ENCODE results near the gene RAB27B. TPM values are rescaled to one million over a fixed set of nuclear protein-coding genes. Genes with fewer than 3 reads are reported as not detected.

Gene RAB27B
- total RNA-seq, 1 donor from 2014 or later = 5.0 TPM

DNA sequence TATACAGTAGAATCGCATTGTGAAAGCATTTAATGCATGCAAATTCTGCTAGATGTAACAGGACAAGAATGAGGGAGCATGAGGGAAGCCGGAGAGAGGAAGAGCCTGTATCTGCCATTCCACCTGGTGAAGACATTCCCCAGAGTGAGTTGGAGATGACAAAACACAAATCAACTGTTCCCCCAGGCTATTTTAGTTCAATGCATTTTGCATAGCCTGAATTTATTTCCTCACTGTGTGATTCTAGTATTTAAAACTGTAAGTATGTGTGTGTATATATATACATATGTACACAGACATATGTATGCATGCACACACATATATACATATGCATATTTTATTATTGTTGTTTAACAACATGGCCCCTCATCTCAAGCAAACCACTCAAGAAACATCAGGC, 76.3 kb downstream of the RAB27B start:
- Histone ChIP-seq H2AFZ (replicated peaks) (peak overlapping the region; percentile 13), H3K4me1 (no peaks in the 10 kb centered on the region), H3K4me2 (no peak overlapping the region), H3K27ac (no peak overlapping the region), H3K9ac (no peak overlapping the region), H3K36me3 (no peaks in the 10 kb centered on the region), H3K4me3 (no peak overlapping the region), H3K79me2 (ENCODE audit: low read depth) (no peaks in the 10 kb centered on the region), H3K27me3 (no peaks in the 10 kb centered on the region), H4K20me1 (ENCODE audit: low read depth) (no peaks in the 10 kb centered on the region), H3F3A (ENCODE audit: low read depth) (no peaks in the 10 kb centered on the region), H3K9me3 (ENCODE audit: low read depth) (no peaks in the 10 kb centered on the region)
- Mint-ChIP-seq H3K36me3 (no peaks in the 10 kb centered on the region), H3K27ac (no peak overlapping the region), H3K27me3 (ENCODE audit: insufficient read depth, low read depth) (no peaks in the 10 kb centered on the region), H3K9me3 (peaks cover 6% of the 10 kb centered on the region), H3K4me1 (peaks cover 6% of the 10 kb centered on the region), H3K4me3 (no peak overlapping the region)
- no peak for DNase-seq (ENCODE audit: low spot score)
- TF ChIP-seq EZH2 (IDR thresholded peaks at IDR 0.05) (no peak), EZH2phosphoT487 (IDR thresholded peaks at IDR 0.05) (no peak)
- TF ChIP-seq, protein P1, sequence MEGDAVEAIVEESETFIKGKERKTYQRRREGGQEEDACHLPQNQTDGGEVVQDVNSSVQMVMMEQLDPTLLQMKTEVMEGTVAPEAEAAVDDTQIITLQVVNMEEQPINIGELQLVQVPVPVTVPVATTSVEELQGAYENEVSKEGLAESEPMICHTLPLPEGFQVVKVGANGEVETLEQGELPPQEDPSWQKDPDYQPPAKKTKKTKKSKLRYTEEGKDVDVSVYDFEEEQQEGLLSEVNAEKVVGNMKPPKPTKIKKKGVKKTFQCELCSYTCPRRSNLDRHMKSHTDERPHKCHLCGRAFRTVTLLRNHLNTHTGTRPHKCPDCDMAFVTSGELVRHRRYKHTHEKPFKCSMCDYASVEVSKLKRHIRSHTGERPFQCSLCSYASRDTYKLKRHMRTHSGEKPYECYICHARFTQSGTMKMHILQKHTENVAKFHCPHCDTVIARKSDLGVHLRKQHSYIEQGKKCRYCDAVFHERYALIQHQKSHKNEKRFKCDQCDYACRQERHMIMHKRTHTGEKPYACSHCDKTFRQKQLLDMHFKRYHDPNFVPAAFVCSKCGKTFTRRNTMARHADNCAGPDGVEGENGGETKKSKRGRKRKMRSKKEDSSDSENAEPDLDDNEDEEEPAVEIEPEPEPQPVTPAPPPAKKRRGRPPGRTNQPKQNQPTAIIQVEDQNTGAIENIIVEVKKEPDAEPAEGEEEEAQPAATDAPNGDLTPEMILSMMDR (IDR thresholded peaks at IDR 0.05) = no peak

DNA sequence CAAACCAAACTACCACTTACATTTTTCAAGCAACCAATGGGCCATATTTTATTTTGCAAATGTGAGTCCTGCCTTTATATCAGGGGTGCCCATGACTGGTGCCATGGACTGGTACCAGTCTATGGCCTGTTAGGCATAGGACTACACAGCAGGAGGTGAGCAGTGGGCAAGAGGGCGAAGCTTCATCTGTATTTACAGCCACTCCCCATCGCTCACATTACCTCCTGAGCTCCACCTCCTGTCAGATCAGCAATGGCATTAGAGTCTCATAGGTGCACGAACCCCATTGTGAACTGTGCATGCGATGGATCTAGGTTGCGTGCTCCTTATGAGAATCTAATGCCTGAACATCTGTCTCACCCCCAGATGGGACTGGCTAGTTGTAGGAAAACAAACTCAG, 77.4 kb downstream of the RAB27B start:
- Histone ChIP-seq H4K20me1 (ENCODE audit: low read depth) (no peaks in the 10 kb centered on the region), H2AFZ (replicated peaks) (no peak overlapping the region), H3K9me3 (ENCODE audit: low read depth) (no peaks in the 10 kb centered on the region), H3K27ac (no peak overlapping the region), H3K79me2 (ENCODE audit: low read depth) (no peaks in the 10 kb centered on the region), H3K36me3 (no peaks in the 10 kb centered on the region), H3F3A (ENCODE audit: low read depth) (no peaks in the 10 kb centered on the region), H3K4me2 (no peak overlapping the region), H3K27me3 (no peaks in the 10 kb centered on the region), H3K4me1 (no peaks in the 10 kb centered on the region), H3K9ac (no peak overlapping the region), H3K4me3 (no peak overlapping the region)
- DNase-seq (ENCODE audit: low spot score) = no peak
- Mint-ChIP-seq H3K36me3 (no peaks in the 10 kb centered on the region), H3K27me3 (ENCODE audit: insufficient read depth, low read depth) (no peaks in the 10 kb centered on the region), H3K27ac (no peak overlapping the region), H3K4me3 (no peak overlapping the region), H3K9me3 (peaks cover 6% of the 10 kb centered on the region), H3K4me1 (peaks cover 6% of the 10 kb centered on the region)
- TF ChIP-seq, protein P1 (IDR thresholded peaks at IDR 0.05) = no peak
- TF ChIP-seq EZH2 (IDR thresholded peaks at IDR 0.05) (no peak), EZH2phosphoT487 (IDR thresholded peaks at IDR 0.05) (no peak)

DNA sequence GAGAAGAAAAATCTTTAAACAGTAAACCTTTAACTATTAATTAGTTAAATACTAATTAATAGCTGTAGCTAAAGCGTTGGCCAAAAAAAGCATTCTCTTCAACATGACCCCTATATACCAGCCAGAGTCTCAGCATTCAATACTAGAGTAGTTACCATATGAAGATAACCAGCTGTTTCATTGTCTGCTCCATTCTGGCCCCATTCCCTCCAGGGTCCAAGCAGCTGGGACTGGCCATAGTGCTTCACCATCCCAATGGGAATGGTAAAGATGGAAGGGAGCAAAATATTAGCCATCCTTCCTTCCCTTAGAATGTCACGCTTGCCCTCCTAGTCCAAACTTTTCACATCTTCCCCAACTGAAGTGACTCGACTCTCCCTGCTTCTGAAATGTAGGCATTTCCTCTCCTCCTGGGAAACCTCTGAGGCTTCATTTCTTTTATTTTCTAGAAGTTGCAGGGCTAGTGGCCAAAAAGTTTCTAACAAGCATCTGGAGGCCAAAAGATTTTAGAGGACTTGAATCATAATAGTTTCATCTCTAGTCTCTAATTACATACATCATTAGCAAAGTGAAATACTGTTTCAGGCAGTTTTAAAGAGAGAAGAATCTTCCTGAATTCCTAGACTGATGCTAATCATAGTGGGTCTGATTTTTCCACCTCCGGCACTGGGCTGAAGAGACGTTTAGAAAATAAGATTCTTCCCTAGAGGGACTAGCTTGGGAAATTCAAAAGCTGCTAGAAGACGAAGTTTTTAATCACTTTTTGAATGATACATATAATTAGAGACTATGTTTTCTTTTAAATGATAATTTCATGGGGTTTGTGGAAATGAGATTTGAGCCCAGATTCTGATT, 78.3 kb downstream of the RAB27B start:
- H3K4me2 ChIP-seq = no peak overlapping the region
- TF ChIP-seq EZH2 (IDR thresholded peaks at IDR 0.05) = no peak
- TF ChIP-seq, protein P1 (IDR thresholded peaks at IDR 0.05) = no peak
- TF ChIP-seq EZH2phosphoT487 (IDR thresholded peaks at IDR 0.05) = no peak
- H3K36me3 ChIP-seq = no peaks in the 10 kb centered on the region
- Mint-ChIP-seq H3K4me1 (peaks cover 6% of the 10 kb centered on the region), H3K27ac (no peak overlapping the region), H3K27me3 (ENCODE audit: insufficient read depth, low read depth) (no peaks in the 10 kb centered on the region), H3K4me3 (no peak overlapping the region), H3K36me3 (no peaks in the 10 kb centered on the region), H3K9me3 (peaks cover 8% of the 10 kb centered on the region)
- H2AFZ ChIP-seq (replicated peaks) = no peak overlapping the region
- no peaks in the 10 kb centered on the region for H3K4me1 ChIP-seq
- no peak overlapping the region for H3K27ac ChIP-seq
- H3K9me3 ChIP-seq (ENCODE audit: low read depth) = no peaks in the 10 kb centered on the region
- no peaks in the 10 kb centered on the region for H4K20me1 ChIP-seq (ENCODE audit: low read depth)
- H3K79me2 ChIP-seq (ENCODE audit: low read depth) = no peaks in the 10 kb centered on the region
- no peak for DNase-seq (ENCODE audit: low spot score)
- H3K27me3 ChIP-seq = no peaks in the 10 kb centered on the region
- no peak overlapping the region for H3K9ac ChIP-seq
- no peak overlapping the region for H3K4me3 ChIP-seq
- no peaks in the 10 kb centered on the region for H3F3A ChIP-seq (ENCODE audit: low read depth)
